Gastroesophageal sphincter (tissue), 3 donors: ENCODE measurements around the gene PEPD.

ENCODE experiments used
- CTCF ChIP-seq, 4 experiments: fragments of 200-600 bp in 2 of 4; fragments of 450-650 bp in 2 of 4; sonication (generic) in 1 of 4; IDR thresholded peaks; one replicate each; pipeline ENCODE4 v1.5.1; 2017 to 2019; ENCODE audit warnings: antibody characterized with exemption in 4 of 4, mild to moderate bottlenecking in 2 of 4, moderate library complexity in 2 of 4
- EP300 ChIP-seq: sonication (generic); formaldehyde crosslinking; IDR thresholded peaks from one replicate; pipeline ENCODE4 v1.6.1; 2017; ENCODE audit warnings: antibody characterized with exemption, mild to moderate bottlenecking
- POLR2A ChIP-seq, 2 donors: fragments of 450-650 bp; IDR thresholded peaks; one replicate each; pipeline ENCODE4 v1.6.1; 2017; ENCODE audit warnings: antibody characterized with exemption in 2 of 2, mild to moderate bottlenecking in 2 of 2, moderate library complexity in 1 of 2
- POLR2AphosphoS5 ChIP-seq: sonication (generic); formaldehyde crosslinking; IDR thresholded peaks from one replicate; pipeline ENCODE4 v1.6.1; 2017; ENCODE audit warnings: antibody characterized with exemption

DNA sequence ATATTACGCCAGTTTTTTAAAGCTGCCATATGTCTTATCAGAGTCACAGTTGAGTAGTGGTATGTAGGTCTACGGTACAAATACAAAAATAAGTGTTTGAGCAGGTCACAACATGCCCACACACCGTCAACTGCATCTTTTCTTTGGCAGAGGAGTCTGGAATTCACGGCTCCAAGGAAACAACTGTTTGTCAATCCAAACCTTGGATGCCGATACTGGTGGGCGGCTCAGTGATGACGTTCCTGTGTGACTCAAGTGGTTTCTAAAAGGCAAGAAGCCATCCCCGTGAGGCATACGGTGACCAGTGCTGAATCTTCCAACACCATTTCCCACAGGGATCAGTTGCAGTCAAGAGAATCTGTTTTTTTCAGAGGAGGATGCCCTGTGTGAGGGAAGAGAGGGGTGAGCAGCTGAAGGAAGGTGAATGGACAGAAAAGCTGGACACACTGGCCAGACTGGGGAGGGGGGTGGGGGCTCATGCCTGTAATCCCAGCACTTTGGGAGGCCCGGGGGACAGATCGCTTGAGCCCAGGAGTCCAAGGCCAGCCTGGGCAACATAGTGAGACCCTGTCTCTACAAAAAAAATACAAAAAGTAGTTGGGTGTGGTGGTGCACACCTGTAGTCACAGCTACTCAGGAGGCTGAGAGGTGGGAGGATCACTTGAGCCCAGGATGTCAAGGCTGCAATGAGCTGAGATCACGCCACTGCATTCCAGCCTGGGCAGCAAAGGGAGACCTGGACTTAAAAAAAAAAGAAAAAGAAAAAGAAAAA is 170.9 kb downstream of the PEPD start:
- TF ChIP-seq POLR2A (IDR thresholded peaks at IDR 0.05), result no peak
- no peak for TF ChIP-seq POLR2AphosphoS5
- no peak for TF ChIP-seq CTCF (IDR thresholded peaks at IDR 0.05)
- TF ChIP-seq EP300, result no peak
